ENCODE results near the gene PDK2.
A peak's percentile ranks its signal among the peaks of the same experiment; 100 is the strongest.

PDK2 gene

GRCh38 chr17:50151937-50152547 lies 56.9 kb downstream of the PDK2 start:
- peaks cover 10 to 34% (median 22%) of the 10 kb centered on the region in 11 experiments for H4K20me1 ChIP-seq
- peak overlapping the region; percentile 66 to 99 (median 98); a peak in 21 of 22 replicates for H3K9ac ChIP-seq
- no peaks in the 10 kb centered on the region for H3K27me3 ChIP-seq
- peaks cover 42 to 63% (median 49%) of the 10 kb centered on the region in 10 experiments for H3K4me1 ChIP-seq
- H3K36me3 ChIP-seq: peaks cover 0 to 21% (median 12%) of the 10 kb centered on the region in 11 experiments; a peak in 14 of 22 replicates
- no peaks in the 10 kb centered on the region for H3K9me3 ChIP-seq (replicated peaks in 1 of 11)
- TF ChIP-seq Cebpa-rat (IDR thresholded peaks at IDR 0.05): no peak
- peak overlapping the region; percentile 93 to 100 (median 99) for H3K4me3 ChIP-seq
- H3K27ac ChIP-seq: peak overlapping the region; percentile 58 to 97 (median 95)
- H3K4me2 ChIP-seq: peak overlapping the region; percentile 81 to 98 (median 96)

GRCh38 chr17:50152736-50153135 lies 57.6 kb downstream of the PDK2 start:
- Histone ChIP-seq H3K27me3 (no peaks in the 10 kb centered on the region), H3K9ac (peak overlapping the region in 5 of 11 experiments; percentile 97 to 99 (median 99); a peak in 5 of 22 replicates), H3K36me3 (peaks cover 0 to 14% (median 7%) of the 10 kb centered on the region in 11 experiments; a peak in 13 of 22 replicates), H3K27ac (peak overlapping the region; percentile 7 to 97 (median 95); a peak in 18 of 22 replicates), H4K20me1 (peaks cover 3 to 27% (median 16%) of the 10 kb centered on the region in 11 experiments; a peak in 19 of 22 replicates), H3K9me3 (replicated peaks in 1 of 11) (no peaks in the 10 kb centered on the region), H3K4me2 (peak overlapping the region; percentile 81 to 98 (median 96)), H3K4me1 (peaks cover 41 to 56% (median 45%) of the 10 kb centered on the region in 10 experiments), H3K4me3 (peak overlapping the region in 4 of 10 experiments; percentile 96 to 100 (median 99); a peak in 3 of 20 replicates)
- TF ChIP-seq Cebpa-rat (IDR thresholded peaks at IDR 0.05): no peak

- Histone ChIP-seq H3K9ac (no peak overlapping the region), H3K27ac (peak overlapping the region in 7 of 11 experiments; percentile 14 to 97 (median 83); a peak in 12 of 22 replicates), H3K36me3 (peaks cover 0 to 10% (median 7%) of the 10 kb centered on the region in 11 experiments; a peak in 12 of 22 replicates), H3K4me2 (peak overlapping the region in 10 of 11 experiments; percentile 78 to 98 (median 96); a peak in 21 of 22 replicates), H3K4me1 (peaks cover 41 to 60% (median 45%) of the 10 kb centered on the region in 10 experiments), H3K9me3 (replicated peaks in 1 of 11) (no peaks in the 10 kb centered on the region), H3K4me3 (no peak overlapping the region), H4K20me1 (peaks cover 0 to 16% (median 9%) of the 10 kb centered on the region in 11 experiments; a peak in 9 of 22 replicates), H3K27me3 (no peaks in the 10 kb centered on the region)
- TF ChIP-seq Cebpa-rat (IDR thresholded peaks at IDR 0.05): no peak
These were observed 58.8 kb downstream of the PDK2 start for GRCh38 chr17:50153650-50154575.

GRCh38 chr17:50154604-50155003 lies 59.5 kb downstream of the PDK2 start:
- H3K9ac ChIP-seq: peak overlapping the region in 8 of 11 experiments; percentile 11 to 66 (median 53); a peak in 8 of 22 replicates
- peaks cover 0 to 5% (median 2%) of the 10 kb centered on the region in 11 experiments; a peak in 9 of 22 replicates for H3K36me3 ChIP-seq
- peak overlapping the region in 6 of 11 experiments; percentile 20 to 95 (median 52); a peak in 10 of 22 replicates for H3K27ac ChIP-seq
- peak overlapping the region; percentile 76 to 98 (median 96) for H3K4me2 ChIP-seq
- no peak for TF ChIP-seq Cebpa-rat (IDR thresholded peaks at IDR 0.05)
- peaks cover 0 to 10% (median 6%) of the 10 kb centered on the region in 11 experiments; a peak in 9 of 22 replicates for H4K20me1 ChIP-seq
- H3K4me3 ChIP-seq: no peak overlapping the region
- peaks cover 41 to 60% (median 45%) of the 10 kb centered on the region in 10 experiments for H3K4me1 ChIP-seq
- no peaks in the 10 kb centered on the region for H3K27me3 ChIP-seq
- H3K9me3 ChIP-seq (replicated peaks in 1 of 11): no peaks in the 10 kb centered on the region

GRCh38 chr17:50155115-50155819 lies 60.1 kb downstream of the PDK2 start:
- no peak for TF ChIP-seq Cebpa-rat (IDR thresholded peaks at IDR 0.05)
- no peak overlapping the region for H3K4me3 ChIP-seq
- no peaks in the 10 kb centered on the region for H3K36me3 ChIP-seq
- peak overlapping the region; percentile 76 to 98 (median 96) for H3K4me2 ChIP-seq
- no peaks in the 10 kb centered on the region for H3K9me3 ChIP-seq (replicated peaks in 1 of 11)
- peak overlapping the region in 9 of 11 experiments; percentile 16 to 60 (median 50); a peak in 15 of 22 replicates for H3K27ac ChIP-seq
- peaks cover 41 to 60% (median 45%) of the 10 kb centered on the region in 10 experiments for H3K4me1 ChIP-seq
- peaks cover 0 to 4% (median 0%) of the 10 kb centered on the region in 11 experiments; a peak in 8 of 22 replicates for H4K20me1 ChIP-seq
- peak overlapping the region in 10 of 11 experiments; percentile 1 to 66 (median 48); a peak in 15 of 22 replicates for H3K9ac ChIP-seq
- H3K27me3 ChIP-seq: no peaks in the 10 kb centered on the region

GRCh38 chr17:50157891-50158290 lies 62.7 kb downstream of the PDK2 start:
- no peak for TF ChIP-seq Cebpa-rat (IDR thresholded peaks at IDR 0.05)
- H3K9me3 ChIP-seq (replicated peaks in 1 of 11): no peaks in the 10 kb centered on the region
- H3K4me3 ChIP-seq: no peak overlapping the region
- no peaks in the 10 kb centered on the region for H3K36me3 ChIP-seq
- no peaks in the 10 kb centered on the region for H4K20me1 ChIP-seq
- no peak overlapping the region for H3K9ac ChIP-seq
- H3K27me3 ChIP-seq: no peaks in the 10 kb centered on the region
- H3K4me1 ChIP-seq: peaks cover 44 to 70% (median 52%) of the 10 kb centered on the region in 10 experiments
- H3K4me2 ChIP-seq: peak overlapping the region in 2 of 11 experiments; percentile 7 to 8; a peak in 1 of 22 replicates
- no peak overlapping the region for H3K27ac ChIP-seq

GRCh38 chr17:50161023-50161910 lies 66.1 kb downstream of the PDK2 start:
- no peaks in the 10 kb centered on the region; a peak in 1 of 22 replicates for H4K20me1 ChIP-seq
- peak overlapping the region; percentile 77 to 98 (median 93) for H3K4me2 ChIP-seq
- H3K4me3 ChIP-seq: peak overlapping the region; percentile 54 to 74 (median 64)
- no peak for TF ChIP-seq Cebpa-rat (IDR thresholded peaks at IDR 0.05)
- peak overlapping the region in 9 of 11 experiments; percentile 20 to 67 (median 47); a peak in 16 of 22 replicates for H3K27ac ChIP-seq
- H3K9me3 ChIP-seq (replicated peaks in 1 of 11): no peaks in the 10 kb centered on the region
- peak overlapping the region in 10 of 11 experiments; percentile 60 to 76 (median 73); a peak in 20 of 22 replicates for H3K9ac ChIP-seq
- no peaks in the 10 kb centered on the region for H3K27me3 ChIP-seq
- H3K4me1 ChIP-seq: peaks cover 28 to 55% (median 33%) of the 10 kb centered on the region in 10 experiments
- H3K36me3 ChIP-seq: no peaks in the 10 kb centered on the region
